ENCODE data around the gene DHX35. TPM values are rescaled to one million over a fixed set of nuclear protein-coding genes. Genes with fewer than 3 reads are reported as not detected.

The DHX35 gene
- total and polyA plus RNA-seq, 4 donors: 4.8 to 15.5 (median 11.3) TPM

- intact Hi-C loops (cut with DNase I): no loop called here
- DNase-seq (no peak), ATAC-seq (ENCODE audit: low FRiP score) (no peak)
- Histone ChIP-seq H3K36me3 (ENCODE audit: control insufficient read depth in 1 of 2, insufficient read depth in 2 of 2, low read length in 1 of 2) (peaks cover 7 to 11% of the 10 kb centered on the region in 2 donors), H3K27me3 (ENCODE audit: control insufficient read depth in 1 of 2, insufficient read depth in 2 of 2, low read length in 1 of 2) (no peaks in the 10 kb centered on the region), H3K9me3 (ENCODE audit: control insufficient read depth, low read length) (no peaks in the 10 kb centered on the region), H3K4me1 (ENCODE audit: control insufficient read depth in 1 of 2, insufficient read depth in 2 of 2, low read length in 2 of 2) (no peaks in the 10 kb centered on the region), H3K27ac (ENCODE audit: low read depth in 1 of 2, low read length in 2 of 2) (no peak overlapping the region), H3K4me3 (ENCODE audit: low read length in 2 of 2) (no peak overlapping the region)
- 75 to 86% methylated on average over 1 of the region's 1 CpG for WGBS, 2 donors
These were observed 48.4 kb downstream of the DHX35 start for GRCh38 chr20:39010496-39010895.

- no peaks in the 10 kb centered on the region for H3K4me1 ChIP-seq (ENCODE audit: control insufficient read depth in 1 of 2, insufficient read depth in 2 of 2, low read length in 2 of 2)
- DNase-seq (no peak), ATAC-seq (ENCODE audit: low FRiP score) (no peak)
- 88 to 93% methylated on average over 2 of the region's 2 CpGs for WGBS, 2 donors
- no peak overlapping the region for H3K4me3 ChIP-seq (ENCODE audit: low read length in 2 of 2)
- H3K9me3 ChIP-seq (ENCODE audit: control insufficient read depth, low read length): no peaks in the 10 kb centered on the region
- no peaks in the 10 kb centered on the region for H3K27me3 ChIP-seq (ENCODE audit: control insufficient read depth in 1 of 2, insufficient read depth in 2 of 2, low read length in 1 of 2)
- intact Hi-C loops (cut with DNase I): no loop called here
- no peak overlapping the region for H3K27ac ChIP-seq (ENCODE audit: low read depth in 1 of 2, low read length in 2 of 2)
- H3K36me3 ChIP-seq (ENCODE audit: control insufficient read depth in 1 of 2, insufficient read depth in 2 of 2, low read length in 1 of 2): peaks cover 7 to 11% of the 10 kb centered on the region in 2 donors
These were observed 51.5 kb downstream of the DHX35 start for GRCh38 chr20:39013662-39014109.

GRCh38 chr20:39016041-39016440, 53.9 kb downstream of the DHX35 start:
- intact Hi-C loops (cut with DNase I): no loop called here
- 91 to 98% methylated on average over 3 of the region's 3 CpGs for WGBS, 2 donors

GRCh38 chr20:39016506-39016905, 54.4 kb downstream of the DHX35 start:
- WGBS, 2 donors: 95 to 96% methylated on average over 2 of the region's 2 CpGs
- Histone ChIP-seq H3K4me3 (ENCODE audit: low read length in 2 of 2) (no peak overlapping the region), H3K36me3 (ENCODE audit: control insufficient read depth in 1 of 2, insufficient read depth in 2 of 2, low read length in 1 of 2) (peaks cover 7 to 11% of the 10 kb centered on the region in 2 donors), H3K27ac (ENCODE audit: low read depth in 1 of 2, low read length in 2 of 2) (no peak overlapping the region), H3K27me3 (ENCODE audit: control insufficient read depth in 1 of 2, insufficient read depth in 2 of 2, low read length in 1 of 2) (no peaks in the 10 kb centered on the region), H3K4me1 (ENCODE audit: control insufficient read depth in 1 of 2, insufficient read depth in 2 of 2, low read length in 2 of 2) (no peaks in the 10 kb centered on the region), H3K9me3 (ENCODE audit: control insufficient read depth, low read length) (no peaks in the 10 kb centered on the region)
- intact Hi-C loops (cut with DNase I): no loop called here
- ATAC-seq (ENCODE audit: low FRiP score): no peak
- no peak for DNase-seq

More at GRCh38 chr20:39016041-39016440, 53.9 kb downstream of the DHX35 start:
- Histone ChIP-seq H3K4me1 (ENCODE audit: control insufficient read depth in 1 of 2, insufficient read depth in 2 of 2, low read length in 2 of 2) (no peaks in the 10 kb centered on the region), H3K36me3 (ENCODE audit: control insufficient read depth in 1 of 2, insufficient read depth in 2 of 2, low read length in 1 of 2) (peaks cover 6 to 11% of the 10 kb centered on the region in 2 donors), H3K4me3 (ENCODE audit: low read length in 2 of 2) (no peak overlapping the region), H3K27ac (ENCODE audit: low read depth in 1 of 2, low read length in 2 of 2) (no peak overlapping the region), H3K9me3 (ENCODE audit: control insufficient read depth, low read length) (no peaks in the 10 kb centered on the region), H3K27me3 (ENCODE audit: control insufficient read depth in 1 of 2, insufficient read depth in 2 of 2, low read length in 1 of 2) (no peaks in the 10 kb centered on the region)
- no peak for ATAC-seq (ENCODE audit: low FRiP score)
- no peak for DNase-seq

DNA sequence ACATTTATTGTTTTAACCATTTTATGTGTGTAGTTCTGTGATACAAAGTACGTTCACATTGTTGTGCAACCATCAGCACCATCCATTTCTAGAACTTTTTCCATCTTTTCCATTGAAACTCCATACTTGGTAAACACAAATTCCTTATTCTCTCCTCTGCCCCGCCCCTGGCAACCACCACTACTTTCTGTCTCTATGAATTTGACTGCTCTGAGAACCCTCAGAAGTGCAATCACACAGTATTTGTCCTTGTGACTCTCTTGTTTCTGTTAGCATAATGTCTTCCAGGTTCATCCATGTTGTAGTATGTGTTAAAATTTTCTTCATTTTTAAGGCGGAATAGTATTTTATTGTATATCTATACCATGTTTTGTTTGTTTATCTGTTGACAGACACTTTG, 56.9 kb downstream of the DHX35 start:
- intact Hi-C loops (cut with DNase I): no loop called here
- ATAC-seq (ENCODE audit: low FRiP score) (no peak), DNase-seq (no peak)
- H3K36me3 ChIP-seq (ENCODE audit: control insufficient read depth in 1 of 2, insufficient read depth in 2 of 2, low read length in 1 of 2): peaks cover 19 to 22% of the 10 kb centered on the region in 2 donors
- H3K4me3 ChIP-seq (ENCODE audit: low read length in 2 of 2): no peak overlapping the region
- WGBS, 2 donors: 92 to 96% methylated on average over 3 of the region's 3 CpGs
- no peaks in the 10 kb centered on the region for H3K4me1 ChIP-seq (ENCODE audit: control insufficient read depth in 1 of 2, insufficient read depth in 2 of 2, low read length in 2 of 2)
- H3K27me3 ChIP-seq (ENCODE audit: control insufficient read depth in 1 of 2, insufficient read depth in 2 of 2, low read length in 1 of 2): no peaks in the 10 kb centered on the region
- H3K27ac ChIP-seq (ENCODE audit: low read depth in 1 of 2, low read length in 2 of 2): no peak overlapping the region
- H3K9me3 ChIP-seq (ENCODE audit: control insufficient read depth, low read length): no peaks in the 10 kb centered on the region

DNA sequence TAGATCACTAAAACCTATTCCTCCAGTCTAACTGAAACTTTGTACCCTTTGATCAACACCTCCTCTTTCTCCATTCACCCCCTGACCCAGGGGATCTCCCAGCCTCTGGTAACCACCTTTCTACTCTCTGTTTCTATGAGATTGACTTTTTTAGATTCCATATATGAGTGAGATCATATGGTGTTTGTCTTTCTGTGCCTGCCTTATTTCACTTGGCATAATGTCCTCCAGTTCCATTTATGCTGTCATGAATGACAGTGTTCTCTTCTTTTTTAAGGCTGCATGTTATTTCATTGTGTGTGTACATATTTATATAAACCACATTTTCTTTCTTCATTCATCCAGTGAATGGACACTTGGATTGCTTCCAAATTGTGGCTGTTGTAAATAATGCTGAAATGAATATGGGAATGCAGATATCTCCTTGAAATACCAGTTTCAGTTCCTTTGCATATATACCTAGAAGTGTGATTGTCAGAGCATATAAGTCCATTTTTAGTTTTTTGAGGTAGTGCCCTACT, 57.7 kb downstream of the DHX35 start:
- Histone ChIP-seq H3K9me3 (ENCODE audit: control insufficient read depth, low read length) (no peaks in the 10 kb centered on the region), H3K36me3 (ENCODE audit: control insufficient read depth in 1 of 2, insufficient read depth in 2 of 2, low read length in 1 of 2) (peaks cover 19% of the 10 kb centered on the region in 2 donors)
- intact Hi-C loops (cut with DNase I): no loop called here

GRCh38 chr20:39021748-39022147, 59.6 kb downstream of the DHX35 start:
- no peaks in the 10 kb centered on the region for H3K27me3 ChIP-seq (ENCODE audit: control insufficient read depth in 1 of 2, insufficient read depth in 2 of 2, low read length in 1 of 2)
- peaks cover 10 to 27% of the 10 kb centered on the region in 2 donors for H3K36me3 ChIP-seq (ENCODE audit: control insufficient read depth in 1 of 2, insufficient read depth in 2 of 2, low read length in 1 of 2)
- no peak overlapping the region for H3K27ac ChIP-seq (ENCODE audit: low read depth in 1 of 2, low read length in 2 of 2)
- no peaks in the 10 kb centered on the region for H3K9me3 ChIP-seq (ENCODE audit: control insufficient read depth, low read length)
- DNase-seq (no peak), ATAC-seq (ENCODE audit: low FRiP score) (no peak)
- no peak overlapping the region for H3K4me3 ChIP-seq (ENCODE audit: low read length in 2 of 2)
- intact Hi-C loops (cut with DNase I): no loop called here
- no peaks in the 10 kb centered on the region for H3K4me1 ChIP-seq (ENCODE audit: control insufficient read depth in 1 of 2, insufficient read depth in 2 of 2, low read length in 2 of 2)
- 91 to 94% methylated on average over 5 of the region's 5 CpGs for WGBS, 2 donors

More for the DNA sequence above, 57.7 kb downstream of the DHX35 start:
- Histone ChIP-seq H3K27me3 (ENCODE audit: control insufficient read depth in 1 of 2, insufficient read depth in 2 of 2, low read length in 1 of 2) (no peaks in the 10 kb centered on the region), H3K27ac (ENCODE audit: low read depth in 1 of 2, low read length in 2 of 2) (no peak overlapping the region), H3K4me1 (ENCODE audit: control insufficient read depth in 1 of 2, insufficient read depth in 2 of 2, low read length in 2 of 2) (no peaks in the 10 kb centered on the region), H3K4me3 (ENCODE audit: low read length in 2 of 2) (no peak overlapping the region)
- no peak for DNase-seq
- no peak for ATAC-seq (ENCODE audit: low FRiP score)

DNA sequence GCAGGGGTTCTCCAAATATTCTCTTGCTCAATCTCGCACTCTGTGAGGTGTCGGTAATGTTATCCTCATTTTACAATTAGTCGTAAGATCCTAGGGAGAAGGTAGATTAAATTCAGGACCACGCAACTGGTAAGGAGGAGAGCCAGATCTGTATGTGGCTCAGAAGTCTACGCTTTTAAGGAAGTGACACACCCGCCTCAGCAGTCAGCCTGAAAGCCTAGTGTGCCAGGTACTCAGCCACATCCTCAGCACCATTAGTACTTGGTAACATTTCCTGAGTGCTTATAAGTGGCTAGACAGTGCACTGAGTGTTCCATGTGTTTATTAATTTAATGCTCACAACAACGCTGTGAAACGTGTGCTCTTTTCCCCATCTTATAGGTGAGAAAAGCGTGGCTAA, 63.7 kb downstream of the DHX35 start:
- H3K36me3 ChIP-seq (ENCODE audit: control insufficient read depth in 1 of 2, insufficient read depth in 2 of 2, low read length in 1 of 2): peaks cover 10 to 25% of the 10 kb centered on the region in 2 donors
- WGBS, 2 donors: 95% methylated on average over 9 of the region's 9 CpGs
- no peak for ATAC-seq (ENCODE audit: low FRiP score)
- H3K27ac ChIP-seq (ENCODE audit: low read depth in 1 of 2, low read length in 2 of 2): no peak overlapping the region
- H3K27me3 ChIP-seq (ENCODE audit: control insufficient read depth in 1 of 2, insufficient read depth in 2 of 2, low read length in 1 of 2): no peaks in the 10 kb centered on the region
- H3K4me1 ChIP-seq (ENCODE audit: control insufficient read depth in 1 of 2, insufficient read depth in 2 of 2, low read length in 2 of 2): no peaks in the 10 kb centered on the region
- intact Hi-C loops (cut with DNase I): no loop called here
- no peak overlapping the region for H3K4me3 ChIP-seq (ENCODE audit: low read length in 2 of 2)
- no peaks in the 10 kb centered on the region for H3K9me3 ChIP-seq (ENCODE audit: control insufficient read depth, low read length)
- DNase-seq: no peak

GRCh38 chr20:39029364-39029763, 67.2 kb downstream of the DHX35 start:
- no peaks in the 10 kb centered on the region for H3K9me3 ChIP-seq (ENCODE audit: control insufficient read depth, low read length)
- H3K4me1 ChIP-seq (ENCODE audit: control insufficient read depth in 1 of 2, insufficient read depth in 2 of 2, low read length in 2 of 2): no peaks in the 10 kb centered on the region
- DNase-seq (no peak), ATAC-seq (ENCODE audit: low FRiP score) (no peak)
- 83 to 94% methylated on average over 5 of the region's 5 CpGs for WGBS, 2 donors
- peaks cover 0 to 16% of the 10 kb centered on the region in 2 donors for H3K36me3 ChIP-seq (ENCODE audit: control insufficient read depth in 1 of 2, insufficient read depth in 2 of 2, low read length in 1 of 2)
- H3K27me3 ChIP-seq (ENCODE audit: control insufficient read depth in 1 of 2, insufficient read depth in 2 of 2, low read length in 1 of 2): no peaks in the 10 kb centered on the region
- intact Hi-C loops (cut with DNase I): no loop called here
- H3K4me3 ChIP-seq (ENCODE audit: low read length in 2 of 2): no peak overlapping the region
- no peak overlapping the region for H3K27ac ChIP-seq (ENCODE audit: low read depth in 1 of 2, low read length in 2 of 2)

Measured in aorta (tissue), 5 donors.